GM19351 (cell line): ENCODE data around the gene GTPBP3.
"Not testable (repeated sequence)": the region's sequence is repeated elsewhere in the genome, so short reads cannot be mapped to it uniquely, and the experiment has no call there.

Experiments used
- ATAC-seq: cut with Tn5 transposase; IDR thresholded peaks from one replicate; pipeline ENCODE4 v1.9.1; 2021; ENCODE audit warnings: mild to moderate bottlenecking, moderate library complexity; ENCODE audit not compliant: unreplicated experiment

The GTPBP3 gene

DNA sequence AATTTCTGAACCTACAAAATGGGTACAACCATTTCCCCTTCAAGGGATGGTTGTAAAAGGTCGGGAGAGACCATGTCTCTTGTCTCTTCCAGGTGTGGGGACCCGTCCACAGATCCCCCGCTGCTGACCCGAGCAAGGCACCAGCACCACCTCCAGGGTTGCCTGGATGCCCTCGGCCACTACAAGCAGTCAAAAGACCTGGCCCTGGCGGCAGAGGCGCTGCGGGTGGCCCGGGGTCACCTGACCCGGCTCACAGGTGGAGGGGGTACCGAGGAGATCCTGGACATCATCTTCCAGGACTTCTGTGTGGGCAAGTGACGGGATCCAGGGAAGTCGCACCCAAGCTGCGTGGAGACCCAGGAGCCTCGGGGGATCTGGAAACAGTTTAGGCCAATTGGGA, 4.0 kb downstream of the GTPBP3 start:
- no peak for ATAC-seq

GRCh38 chr19:17341845-17342244, 4.5 kb downstream of the GTPBP3 start:
- ATAC-seq, result no peak

- ATAC-seq, result no peak
Measured at GRCh38 chr19:17346109-17346671, 8.8 kb downstream of the GTPBP3 start.

GRCh38 chr19:17347361-17347760, 10.0 kb downstream of the GTPBP3 start:
- no peak for ATAC-seq

- ATAC-seq, result no peak
Measured at GRCh38 chr19:17347877-17348276, 10.5 kb downstream of the GTPBP3 start.

GRCh38 chr19:17348700-17349099, 11.3 kb downstream of the GTPBP3 start:
- ATAC-seq, result no peak

- ATAC-seq, result no peak
Measured at GRCh38 chr19:17351815-17352435, 14.6 kb downstream of the GTPBP3 start.

DNA sequence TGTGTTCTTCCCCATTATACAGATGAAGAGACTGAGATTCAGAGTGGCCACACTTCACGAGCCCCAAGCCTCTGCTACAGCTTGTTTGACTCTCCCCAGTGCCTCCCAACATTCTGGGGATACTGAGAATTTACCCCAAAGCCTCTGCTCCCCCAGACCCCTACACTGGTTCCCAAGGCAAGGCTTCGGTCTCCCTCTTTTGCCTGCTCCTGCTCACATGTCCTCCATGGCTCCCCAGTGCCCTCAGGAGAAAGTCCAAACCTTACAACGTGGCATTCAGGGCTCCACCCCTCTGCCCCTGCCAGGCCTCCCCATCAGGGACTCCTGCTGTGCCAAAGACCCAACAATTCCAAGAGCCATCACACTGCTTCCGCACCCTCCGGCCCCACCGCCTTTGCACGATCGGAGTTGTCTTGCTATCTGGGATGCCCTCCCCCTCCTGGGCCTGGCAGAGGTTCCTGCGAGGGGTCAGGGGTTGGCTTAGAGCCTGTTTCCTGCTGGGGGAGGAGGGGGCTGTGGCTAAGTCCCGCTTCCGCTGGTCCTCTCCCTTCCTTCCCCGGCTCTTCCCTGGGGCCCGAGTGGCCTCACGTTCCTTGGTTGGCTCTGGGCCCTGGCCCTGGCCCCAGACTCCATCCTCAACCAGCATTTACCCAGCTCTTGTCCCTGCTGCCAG, 15.4 kb downstream of the GTPBP3 start:
- no peak for ATAC-seq

DNA sequence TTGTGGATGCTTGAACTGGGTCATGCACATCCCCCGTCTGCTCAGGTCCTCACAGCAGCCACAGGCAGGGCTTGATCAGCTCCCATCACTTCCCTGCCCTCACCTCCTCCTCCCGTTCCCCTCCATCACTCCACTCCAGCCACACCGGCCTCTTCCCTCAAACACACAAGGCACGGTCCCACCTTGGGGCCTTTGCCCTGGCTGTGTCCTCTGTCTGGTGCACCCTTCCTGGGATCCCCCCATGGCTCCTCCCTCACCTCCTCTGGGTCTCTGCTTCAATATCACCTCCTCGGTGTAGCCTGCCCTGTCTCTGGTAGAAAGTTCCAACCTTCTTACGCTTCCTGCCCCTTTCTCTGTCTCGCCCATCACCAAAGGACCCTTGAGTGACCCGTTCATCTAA, 16.0 kb downstream of the GTPBP3 start:
- no peak for ATAC-seq

DNA sequence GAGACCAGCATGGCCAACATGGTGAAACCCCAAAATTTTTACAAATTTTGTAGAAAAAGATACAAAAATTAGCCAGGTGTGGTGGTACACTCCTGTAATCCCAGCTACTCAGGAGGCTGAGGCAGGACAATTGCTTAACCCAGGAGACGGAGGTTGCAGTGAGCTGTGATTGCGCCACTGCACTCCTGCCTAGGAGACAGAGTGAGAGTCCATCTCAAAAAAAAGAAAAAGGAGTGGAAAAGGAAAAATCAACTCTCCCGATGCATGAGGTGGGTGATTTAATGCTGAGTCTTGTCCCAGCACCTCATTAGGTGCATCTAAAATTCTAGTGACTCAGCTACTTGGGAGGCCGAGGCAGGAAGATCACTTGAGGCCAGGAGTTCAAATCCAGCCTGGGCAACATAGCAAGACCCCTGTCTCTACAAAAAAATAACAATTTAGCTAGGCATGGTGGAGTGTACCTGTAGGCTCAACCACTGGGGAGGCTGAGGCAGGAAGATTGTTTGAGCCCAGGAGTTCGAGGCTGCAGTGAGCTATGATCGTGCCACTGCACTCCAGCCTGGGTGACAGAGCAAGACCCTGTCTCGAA, 19.8 kb downstream of the GTPBP3 start:
- no peak for ATAC-seq

DNA sequence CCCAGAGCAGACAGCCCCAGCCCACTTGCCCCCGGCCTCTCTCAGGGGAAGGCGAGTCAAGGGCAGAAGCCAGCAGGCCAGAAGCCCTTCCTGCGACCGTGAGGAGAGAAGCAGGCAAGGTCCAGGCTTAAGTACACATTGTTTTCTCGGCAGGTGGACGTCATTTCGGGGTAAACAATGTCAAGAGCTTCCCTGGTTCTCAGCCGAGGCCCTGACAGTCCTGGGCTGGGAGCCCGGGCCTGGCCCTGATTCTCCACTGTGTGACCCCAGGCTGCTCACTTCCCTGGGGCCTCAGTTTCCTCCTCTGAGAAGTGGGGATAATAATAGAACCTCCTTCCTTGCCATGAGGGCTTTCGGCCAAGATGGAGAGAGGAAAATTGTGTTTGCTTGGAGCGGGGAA, 20.4 kb downstream of the GTPBP3 start:
- no peak for ATAC-seq

- no peak for ATAC-seq
Measured at GRCh38 chr19:17358395-17358794, 21.0 kb downstream of the GTPBP3 start.

DNA sequence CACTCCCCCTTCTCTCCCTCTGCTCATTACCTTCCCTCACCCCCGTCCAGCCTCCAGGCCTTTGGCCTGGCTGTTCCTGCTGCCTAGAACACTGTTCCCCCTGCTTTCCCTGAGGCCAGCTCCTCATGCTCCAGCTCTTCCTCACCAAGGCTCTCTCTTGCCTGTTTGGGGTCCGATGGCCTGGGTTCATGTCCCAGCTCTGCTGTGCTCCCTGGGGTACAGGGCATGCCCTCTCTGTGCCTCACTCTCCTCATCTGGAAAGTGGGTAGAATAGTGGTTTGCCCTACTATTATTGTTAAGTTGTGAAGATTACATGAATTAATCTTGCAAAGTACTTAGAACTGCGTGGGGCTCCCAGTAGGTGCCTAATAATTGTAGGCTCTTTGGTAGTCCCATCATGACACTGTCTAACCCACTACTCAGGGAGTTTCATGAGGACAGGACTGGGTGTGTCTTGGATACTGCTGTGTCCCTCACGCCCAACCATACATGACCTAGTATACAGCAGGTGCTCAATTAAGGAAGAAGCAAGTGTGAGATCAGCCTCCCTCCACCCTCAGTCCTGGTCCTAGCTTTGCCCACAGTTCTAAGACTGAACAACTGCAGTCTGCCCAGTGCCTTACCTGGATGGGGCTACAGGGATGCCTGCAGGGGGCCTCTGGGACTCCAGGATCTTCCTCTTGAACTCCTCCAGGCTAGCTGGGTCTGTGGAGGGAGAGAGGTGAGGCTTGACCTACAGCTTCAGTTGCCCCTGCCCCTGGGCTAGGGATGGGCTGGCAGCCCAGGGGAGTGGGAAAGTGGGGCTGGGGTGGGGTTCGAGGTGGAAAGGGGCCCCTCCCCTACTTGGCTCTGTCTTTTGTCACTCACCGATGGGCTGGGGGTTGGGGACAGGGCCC, 22.8 kb downstream of the GTPBP3 start:
- no peak for ATAC-seq

- not testable (repeated sequence) for ATAC-seq
Measured at GRCh38 chr19:17363852-17364605, 26.7 kb downstream of the GTPBP3 start.

DNA sequence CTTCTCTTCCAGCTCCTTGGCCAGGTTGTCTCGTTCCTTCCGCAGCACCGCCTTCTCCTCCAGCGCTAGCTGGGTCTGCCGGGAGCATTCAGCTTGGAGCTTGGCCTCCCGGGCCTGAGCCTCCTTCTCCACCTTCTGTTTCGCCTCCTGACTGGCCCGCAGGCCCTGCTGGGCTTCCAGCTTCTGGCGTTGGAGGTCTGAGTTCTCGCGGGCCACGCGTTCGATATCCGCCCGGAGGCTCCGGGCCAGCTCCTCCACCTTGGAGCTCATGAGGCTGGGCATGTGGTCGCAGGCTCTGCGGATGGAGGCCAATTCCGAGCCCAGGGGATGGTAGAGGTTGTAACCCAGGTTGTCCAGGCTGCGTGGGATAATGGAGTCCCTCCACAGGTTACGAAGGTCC, 28.0 kb downstream of the GTPBP3 start:
- no peak for ATAC-seq

DNA sequence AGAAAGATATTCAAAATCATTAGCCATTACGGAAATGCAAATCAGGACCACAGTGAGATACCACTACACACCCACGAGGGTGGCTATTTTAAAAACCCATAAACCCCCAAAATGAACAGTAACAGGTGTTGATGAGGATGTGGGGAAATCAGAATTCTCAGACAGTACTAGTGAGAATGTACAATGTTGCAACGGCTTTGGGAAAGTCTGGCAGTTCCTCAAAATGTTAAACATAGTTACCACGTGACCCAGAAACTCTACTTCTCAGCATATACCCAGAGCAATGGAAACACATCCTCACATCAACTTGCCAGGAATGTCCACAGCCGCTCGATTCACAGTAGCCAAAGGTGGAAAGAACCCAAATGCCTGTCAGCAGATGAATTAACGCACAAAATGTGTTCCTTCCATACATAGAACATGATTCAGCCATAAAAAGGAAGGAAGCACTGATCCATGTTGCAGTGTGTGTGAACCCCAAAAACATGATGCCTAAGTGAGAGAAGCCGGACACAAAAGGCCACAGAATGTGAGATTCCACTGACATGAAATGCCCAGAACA, 32.8 kb downstream of the GTPBP3 start:
- ATAC-seq, result peak; percentile 81

DNA sequence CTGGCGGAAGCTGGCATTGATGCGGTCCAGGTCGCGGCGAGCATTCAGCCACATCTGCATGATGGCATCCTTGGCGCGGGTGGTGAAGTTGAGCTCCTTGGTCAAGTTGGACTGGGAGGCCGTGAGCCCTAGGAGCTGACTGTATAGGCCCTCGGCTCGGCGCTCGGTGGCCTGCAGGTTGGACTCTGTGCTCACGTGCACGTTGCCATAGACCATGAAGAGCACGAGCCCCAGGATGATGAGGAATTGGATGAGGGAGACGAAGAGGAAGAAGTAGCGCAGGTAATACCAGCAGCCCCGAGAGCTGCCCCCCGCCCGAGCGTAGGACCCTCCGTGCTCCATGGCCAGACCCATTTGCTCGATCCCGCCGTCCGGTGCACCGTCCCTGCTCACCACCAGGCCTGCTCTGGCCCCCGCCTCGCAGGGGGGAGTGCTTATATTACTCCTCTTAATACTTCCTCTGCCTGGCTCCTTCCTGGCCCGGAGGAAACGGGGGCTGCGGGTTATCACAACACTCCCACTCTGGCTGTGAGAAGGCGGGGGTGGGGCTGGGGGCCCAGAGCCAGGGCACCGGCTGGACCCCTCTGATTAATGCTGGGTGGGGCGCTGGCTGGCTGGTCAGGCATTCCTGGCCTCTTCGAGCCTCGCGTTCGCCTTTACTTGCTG, 39.7 kb downstream of the GTPBP3 start, which contains the start of gene PLVAP:
Gene PLVAP, minus strand, starts transcription at position 408 of the 666 bp plus-strand sequence. Its CDS starts 54 bp downstream, at position 354.
- ATAC-seq, result no peak

DNA sequence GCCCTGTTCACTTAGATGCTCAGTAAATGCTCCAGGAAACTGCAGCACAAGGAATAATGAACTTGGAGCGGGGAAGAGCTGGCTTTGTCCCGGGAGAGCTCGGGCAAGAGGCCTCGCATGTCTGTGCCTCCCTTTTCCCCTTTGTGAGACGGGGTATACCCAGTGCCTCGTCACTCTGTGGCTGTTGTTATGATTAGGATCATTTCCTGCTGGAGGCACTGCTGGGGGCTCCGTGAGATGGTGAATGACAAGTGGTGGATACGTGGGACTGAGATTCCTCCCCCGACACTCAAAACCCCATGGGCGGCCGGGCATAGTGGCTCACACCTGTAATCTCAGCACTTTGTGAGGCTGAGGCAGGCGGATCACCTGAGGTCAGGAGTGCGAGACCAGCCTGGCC, 40.9 kb downstream of the GTPBP3 start:
- no peak for ATAC-seq

DNA sequence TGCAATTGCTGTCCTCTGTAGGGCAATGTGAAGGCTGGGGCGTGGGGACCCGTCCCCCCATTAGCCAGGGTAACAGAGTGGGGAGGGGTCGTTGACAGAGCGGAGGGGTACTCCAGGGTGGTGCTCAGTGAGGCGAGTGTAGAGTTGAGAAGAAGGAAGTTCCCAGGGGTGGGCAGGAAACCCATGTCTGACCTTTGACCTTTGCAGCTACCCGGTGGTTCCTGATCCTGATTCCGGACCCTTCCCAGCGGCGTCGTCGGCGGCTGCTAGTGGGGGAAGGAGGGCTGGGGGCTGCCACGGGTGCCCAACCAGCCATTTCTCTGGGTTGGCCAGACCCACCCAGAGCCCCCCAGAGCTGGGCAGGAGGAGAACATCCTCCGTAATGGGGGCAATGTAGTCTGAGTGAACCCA, 41.9 kb downstream of the GTPBP3 start:
- no peak for ATAC-seq
